COLO829 (cell line): ENCODE data around the gene RPGR.

Source experiments
- DNase-seq: peaks from one replicate; pipeline ENCODE4 v3.0.0; 2012; ENCODE audit warnings: low spot score

RPGR gene

GRCh38 chrX:38327007-38327774 lies at the start of gene RPGR:
Gene RPGR, minus strand, starts transcription at chrX:38327509. Its CDS starts 142 bp downstream, at chrX:38327367.
- DNase-seq = peak; percentile 87

GRCh38 chrX:38376747-38377146 lies 49.4 kb upstream of the RPGR start:
- DNase-seq = no peak

GRCh38 chrX:38375891-38376290 lies 48.6 kb upstream of the RPGR start:
- DNase-seq = peak; percentile 13

GRCh38 chrX:38374431-38374830 lies 47.1 kb upstream of the RPGR start:
- DNase-seq = no peak

- DNase-seq = no peak
Measured at GRCh38 chrX:38371641-38372040, 44.3 kb upstream of the RPGR start.

GRCh38 chrX:38368774-38369173 lies 41.5 kb upstream of the RPGR start:
- no peak for DNase-seq

GRCh38 chrX:38365954-38366353 lies 38.6 kb upstream of the RPGR start:
- DNase-seq = no peak

- DNase-seq = no peak
Measured at GRCh38 chrX:38363046-38363445, 35.7 kb upstream of the RPGR start.

- DNase-seq = no peak
Measured at GRCh38 chrX:38357747-38358673, 30.7 kb upstream of the RPGR start.

GRCh38 chrX:38356401-38356800 lies 29.1 kb upstream of the RPGR start:
- no peak for DNase-seq

GRCh38 chrX:38352362-38352761 lies 25.1 kb upstream of the RPGR start, which contains the start of gene OTC:
Gene OTC, plus strand, starts transcription at chrX:38352604. Its CDS starts 93 bp downstream, at chrX:38352697.
- DNase-seq = no peak

- DNase-seq = no peak
Measured at GRCh38 chrX:38351346-38351745, 24.0 kb upstream of the RPGR start.

- DNase-seq = no peak
Measured at GRCh38 chrX:38347136-38347535, 19.8 kb upstream of the RPGR start.

GRCh38 chrX:38346150-38346549 lies 18.8 kb upstream of the RPGR start:
- no peak for DNase-seq

GRCh38 chrX:38342853-38343778 lies 15.8 kb upstream of the RPGR start:
- no peak for DNase-seq

- no peak for DNase-seq
Measured at GRCh38 chrX:38341442-38341841, 14.1 kb upstream of the RPGR start.

GRCh38 chrX:38336538-38337240 lies 9.4 kb upstream of the RPGR start:
- no peak for DNase-seq

GRCh38 chrX:38335382-38335781 lies 8.1 kb upstream of the RPGR start:
- DNase-seq = peak; percentile 72

GRCh38 chrX:38332505-38332904 lies 5.2 kb upstream of the RPGR start:
- DNase-seq = no peak

GRCh38 chrX:38327775-38328081 lies 419 bp upstream of the RPGR start:
- no peak for DNase-seq

GRCh38 chrX:38326086-38326485 lies 1.2 kb downstream of the RPGR start:
- no peak for DNase-seq
